Activated T-cell treated with anti-CD3 and anti-CD28 coated beads for 48 hours (primary cell): ENCODE measurements around the gene PLEKHM1.

Experiments used
- DNase-seq: peaks from one replicate; pipeline ENCODE4 v3.0.0-alpha.2; 2020; ENCODE audit warnings: low read depth

The PLEKHM1 gene

GRCh38 chr17:45427181-45427835 is 63.2 kb downstream of the PLEKHM1 start:
- no peak for DNase-seq

- no peak for DNase-seq
Measured at GRCh38 chr17:45426561-45426960, 64.0 kb downstream of the PLEKHM1 start.

GRCh38 chr17:45425984-45426413 is 64.5 kb downstream of the PLEKHM1 start:
- no peak for DNase-seq

GRCh38 chr17:45425125-45425983 is 65.2 kb downstream of the PLEKHM1 start:
- no peak for DNase-seq

DNA sequence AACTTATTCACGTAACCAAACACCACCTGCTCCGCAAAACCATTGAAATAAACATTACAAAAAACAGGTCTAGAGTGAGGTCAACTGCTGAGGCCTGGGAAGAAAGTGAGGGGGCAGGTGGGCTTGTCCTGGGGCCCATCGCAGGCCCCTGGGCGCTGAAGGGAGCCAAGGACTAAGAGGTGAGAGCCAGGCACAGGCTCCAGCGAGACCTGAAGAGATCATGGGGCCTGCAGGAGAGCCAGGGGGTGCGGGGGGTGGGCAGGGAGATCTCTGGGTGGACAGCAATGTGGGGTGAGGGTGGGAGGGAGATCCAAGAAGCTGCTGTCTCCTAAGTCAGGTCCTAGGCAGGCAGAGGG is 65.8 kb downstream of the PLEKHM1 start:
- DNase-seq = no peak

DNA sequence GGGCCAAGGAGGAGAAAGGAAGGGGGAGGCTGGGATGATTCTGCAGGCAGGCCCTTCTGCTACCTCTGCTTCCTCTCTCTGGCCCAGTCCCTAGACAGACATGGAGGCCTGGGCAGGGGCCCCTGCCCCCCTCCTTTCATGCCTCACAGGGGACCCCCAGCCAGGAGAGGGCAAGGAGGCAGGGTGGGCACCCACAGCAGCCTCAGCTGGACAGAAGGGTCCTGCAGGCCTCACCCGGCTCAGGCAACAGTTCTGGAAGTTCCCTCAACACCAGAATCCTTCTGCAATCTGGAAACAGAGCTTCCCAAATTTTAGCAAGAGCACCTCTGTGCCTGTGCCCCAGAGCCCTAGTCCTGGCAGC is 66.6 kb downstream of the PLEKHM1 start:
- no peak for DNase-seq

- DNase-seq = no peak
Measured at GRCh38 chr17:45423304-45423974, 67.1 kb downstream of the PLEKHM1 start.

DNA sequence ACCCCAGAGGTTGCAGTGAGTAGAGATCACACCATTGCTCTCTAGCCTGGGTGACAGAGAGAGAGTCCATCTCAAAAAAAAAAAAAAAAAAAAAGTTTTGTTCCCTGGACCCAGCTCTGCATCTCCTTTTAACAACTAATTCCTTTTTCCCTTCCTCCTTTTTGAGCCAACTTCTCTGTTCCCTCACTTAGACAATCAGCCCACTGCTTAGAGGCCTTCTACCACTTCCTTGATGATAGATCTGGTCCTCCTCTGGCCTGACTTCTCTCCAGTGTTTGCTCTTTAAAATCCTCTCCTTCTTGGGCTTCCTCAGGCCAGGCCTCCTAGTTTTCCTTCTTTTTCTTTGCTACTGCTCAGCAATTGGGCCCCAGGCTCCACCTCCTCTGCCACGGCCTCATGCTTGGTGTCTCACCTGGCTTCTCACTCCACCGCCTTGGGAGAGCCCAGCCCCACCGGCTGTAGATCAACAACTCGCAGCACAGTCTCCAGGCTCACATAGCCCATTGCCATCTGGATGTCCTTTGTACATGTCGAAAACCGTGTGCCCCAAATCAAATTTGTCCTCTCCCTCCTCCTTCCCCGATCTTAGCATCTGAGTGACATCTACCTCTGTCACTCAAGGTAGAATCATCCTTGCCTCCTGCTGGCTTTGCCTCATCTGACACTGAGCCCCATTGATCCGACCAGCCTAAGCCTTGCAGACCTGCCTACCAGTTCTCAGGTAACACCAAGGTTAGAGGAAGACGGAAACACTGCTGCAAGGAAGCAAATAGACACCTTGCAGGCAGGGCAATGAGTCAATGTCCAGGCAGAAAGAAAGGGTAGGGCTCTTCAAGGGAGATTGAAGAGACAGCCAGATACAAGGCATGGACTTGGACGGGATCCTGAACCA is 75.3 kb downstream of the PLEKHM1 start:
- no peak for DNase-seq

DNA sequence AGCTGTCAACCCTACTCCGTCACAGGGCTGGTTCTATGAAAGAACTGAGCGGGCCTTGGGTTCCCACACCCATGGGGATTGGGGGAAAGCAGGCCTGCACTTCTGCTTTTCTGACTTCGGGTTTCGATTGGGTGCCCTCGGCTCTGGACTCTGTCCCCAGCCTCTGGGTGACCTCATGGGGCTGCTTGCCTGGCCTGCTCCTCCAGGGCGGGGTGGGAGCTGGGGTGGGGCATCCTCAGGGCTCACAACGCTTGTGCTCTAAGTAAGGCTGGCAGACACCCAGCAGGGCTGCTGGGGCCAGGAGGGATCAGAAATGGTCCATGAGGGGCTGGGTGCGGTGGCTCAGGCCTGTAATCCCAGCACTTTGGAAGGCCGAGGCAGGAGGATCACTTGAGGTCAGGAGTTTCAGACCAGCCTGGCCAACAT is 77.0 kb downstream of the PLEKHM1 start:
- no peak for DNase-seq

GRCh38 chr17:45411348-45412105 is 79.0 kb downstream of the PLEKHM1 start:
- no peak for DNase-seq

DNA sequence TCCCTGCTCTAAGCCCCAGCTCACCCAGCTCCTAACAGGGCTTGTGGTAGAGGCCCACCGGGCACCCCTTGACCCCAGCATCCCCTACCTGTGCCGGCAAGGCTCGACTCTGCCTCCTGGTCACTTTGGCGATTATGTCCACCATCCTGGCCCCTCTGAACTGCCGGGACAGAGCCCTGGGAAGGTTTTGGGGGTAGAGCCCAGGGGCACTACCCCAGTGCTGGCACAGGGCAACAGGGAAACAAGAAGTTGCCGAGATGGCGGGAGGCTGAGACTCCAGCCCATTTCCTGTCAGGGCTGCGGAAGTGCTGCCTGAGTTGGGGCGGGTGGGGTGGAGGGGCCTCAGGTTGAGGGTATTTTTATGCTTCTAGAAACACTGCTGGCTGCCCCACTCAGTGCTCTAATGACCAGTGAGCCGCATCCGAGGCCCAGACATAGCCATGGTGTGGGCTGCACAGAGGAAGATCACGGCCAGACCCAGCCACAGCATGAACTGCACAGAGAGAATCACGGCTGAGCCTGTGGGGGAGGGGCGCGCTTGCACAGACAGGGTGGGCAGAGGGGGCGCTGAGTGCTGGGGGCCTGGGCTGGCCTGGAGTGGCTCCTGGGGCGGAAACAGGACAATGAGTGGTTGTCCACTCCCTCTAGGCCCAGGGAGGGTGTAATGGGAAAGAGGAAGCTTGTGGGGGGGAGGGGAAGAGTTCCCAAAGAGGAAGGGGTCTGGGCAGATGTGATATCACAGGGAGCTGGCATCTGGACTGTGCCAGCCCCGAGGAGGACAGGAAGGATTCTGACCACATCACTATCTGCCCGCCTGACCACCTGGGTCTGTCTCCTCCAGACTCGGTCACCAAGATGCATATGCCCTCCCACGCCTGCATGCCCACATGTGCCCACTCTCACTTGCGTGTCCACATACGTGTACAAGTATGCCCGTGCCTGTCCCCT is 80.1 kb downstream of the PLEKHM1 start:
- DNase-seq = peak; percentile 48

- DNase-seq = no peak
Measured at GRCh38 chr17:45409659-45410076, 80.9 kb downstream of the PLEKHM1 start.

DNA sequence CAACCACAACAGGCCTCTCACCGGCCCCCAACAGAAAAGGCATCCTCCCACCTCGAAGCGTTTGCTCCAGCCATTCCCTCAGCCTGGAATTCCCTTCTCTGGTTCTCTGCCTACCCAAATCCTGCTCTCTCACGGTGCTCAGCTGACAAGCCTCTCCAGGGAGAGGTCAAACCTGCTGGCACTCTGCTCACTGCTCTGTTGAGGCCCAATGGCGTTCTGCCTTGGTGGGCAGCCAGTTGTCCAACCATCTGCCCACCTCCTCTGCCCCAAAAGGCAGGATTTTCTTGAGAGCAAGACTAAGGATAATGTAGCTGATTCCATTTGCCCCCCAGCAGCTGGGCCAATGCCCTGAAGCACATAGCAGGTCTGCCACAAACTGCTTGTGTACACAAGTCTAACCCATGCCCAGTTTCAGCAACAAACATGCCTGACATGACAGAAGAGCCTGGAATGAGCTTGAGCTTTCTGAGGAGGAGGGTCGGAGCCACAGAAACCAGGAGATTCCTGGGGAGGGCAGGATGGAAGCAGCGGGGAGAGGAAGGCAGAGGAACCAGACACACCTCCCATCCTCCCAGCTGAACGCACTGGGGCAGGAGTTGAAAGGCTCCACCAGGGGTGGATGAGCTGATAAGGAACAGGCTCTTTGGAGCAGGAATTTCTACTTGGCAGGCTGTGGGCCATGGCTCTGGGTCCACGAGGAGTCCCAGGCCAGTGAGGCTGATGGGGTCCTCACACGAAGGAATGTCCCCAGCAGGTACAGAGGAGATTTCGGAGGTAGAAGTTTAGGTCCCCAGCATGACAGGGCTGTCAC is 81.7 kb downstream of the PLEKHM1 start:
- no peak for DNase-seq

- no peak for DNase-seq
Measured at GRCh38 chr17:45406107-45406506, 84.4 kb downstream of the PLEKHM1 start.

DNA sequence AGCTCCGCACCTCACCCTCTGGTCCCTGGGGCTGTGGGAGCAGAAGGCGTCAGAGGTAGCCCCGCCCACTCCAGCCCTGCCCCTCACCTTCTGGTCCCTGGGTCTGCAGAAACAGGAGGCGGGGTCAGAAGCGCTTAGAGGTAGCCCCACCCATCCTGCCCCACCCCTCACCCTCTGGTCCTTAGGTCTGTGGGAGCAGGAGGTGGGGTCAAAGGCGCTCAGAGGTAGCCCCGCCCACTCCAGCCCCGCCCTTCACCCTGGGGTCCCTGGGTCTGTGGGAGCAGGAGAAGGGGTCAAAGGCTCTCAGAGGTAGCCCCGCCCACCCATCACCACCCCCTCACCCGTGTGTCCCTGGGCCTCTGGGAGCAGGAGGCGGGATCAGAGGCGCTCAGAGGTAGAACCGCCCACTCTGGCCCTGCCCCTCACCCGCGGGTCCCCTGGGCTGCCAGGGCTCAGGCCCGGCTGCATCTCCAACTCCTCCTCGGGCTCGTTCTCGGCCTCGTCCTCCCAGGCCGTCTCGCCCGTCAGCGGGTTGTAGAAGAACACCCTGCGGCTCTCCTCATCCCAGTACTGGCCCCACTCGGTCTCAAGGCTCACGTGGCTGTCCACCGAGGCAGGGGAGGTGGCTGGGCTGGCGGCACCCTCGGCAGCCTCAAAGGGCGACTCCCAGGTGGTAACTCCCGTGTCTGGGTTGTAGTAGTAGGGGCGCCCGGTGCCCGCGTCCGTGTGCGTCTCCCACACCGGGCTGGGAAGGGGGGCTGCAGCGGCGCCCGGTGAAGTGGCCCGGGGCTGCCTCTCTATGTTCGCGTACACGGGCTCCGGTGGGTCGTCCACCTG is 85.1 kb downstream of the PLEKHM1 start:
- DNase-seq = no peak

GRCh38 chr17:45404870-45405249 is 85.7 kb downstream of the PLEKHM1 start:
- no peak for DNase-seq

DNA sequence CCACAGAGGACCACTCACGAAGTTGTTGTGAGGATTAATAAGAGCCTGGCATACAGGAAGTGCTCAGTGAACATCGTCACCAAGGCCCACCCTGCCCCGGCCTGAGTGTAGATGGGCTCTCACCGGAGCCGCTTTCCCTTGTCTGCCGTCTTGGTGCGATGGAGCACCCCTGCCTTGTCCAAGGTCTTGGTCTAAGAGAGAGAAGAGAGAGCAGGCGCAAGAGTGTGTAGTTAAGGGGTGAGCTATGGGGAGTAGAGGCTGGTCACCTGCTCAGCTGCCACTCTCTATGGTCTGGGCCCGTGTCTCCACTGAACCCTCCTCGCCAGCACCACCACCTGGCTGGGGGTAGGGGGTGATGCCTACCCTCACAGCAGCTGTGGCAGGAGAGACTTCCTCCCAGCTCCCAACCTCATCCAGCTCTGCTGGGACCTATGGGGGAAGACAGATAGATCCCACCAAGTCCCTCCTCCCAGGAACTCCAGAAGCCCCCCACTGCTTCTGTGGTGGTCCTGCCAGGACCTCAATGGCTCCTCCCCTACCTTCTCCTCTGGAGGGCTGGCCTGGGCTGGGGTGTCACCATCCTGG is 86.5 kb downstream of the PLEKHM1 start:
- no peak for DNase-seq

GRCh38 chr17:45402916-45403315 is 87.6 kb downstream of the PLEKHM1 start:
- no peak for DNase-seq
